HEK293 (cell line): Measurements from ENCODE around the gene HES5.

Source experiments
- ZBTB7A ChIP-seq: fragments of 450-650 bp; formaldehyde crosslinking; IDR thresholded peaks from 2 replicates; pipeline ENCODE4 v1.5.1; 2016; ENCODE audit warnings: low read depth, missing biosample characterization, missing genetic modification characterization
- ZNF513 ChIP-seq: fragments of 450-650 bp; IDR thresholded peaks from 2 replicates; pipeline ENCODE4 v1.5.1; 2018; ENCODE audit warnings: missing biosample characterization, missing genetic modification characterization
- TF ChIP-seq, protein P1 (sequence below): IDR thresholded peaks from 2 replicates; pipeline ENCODE4 v1.6.1; 2011; ENCODE audit warnings: mild to moderate bottlenecking, low read depth, low read length, borderline replicate concordance

DNA sequence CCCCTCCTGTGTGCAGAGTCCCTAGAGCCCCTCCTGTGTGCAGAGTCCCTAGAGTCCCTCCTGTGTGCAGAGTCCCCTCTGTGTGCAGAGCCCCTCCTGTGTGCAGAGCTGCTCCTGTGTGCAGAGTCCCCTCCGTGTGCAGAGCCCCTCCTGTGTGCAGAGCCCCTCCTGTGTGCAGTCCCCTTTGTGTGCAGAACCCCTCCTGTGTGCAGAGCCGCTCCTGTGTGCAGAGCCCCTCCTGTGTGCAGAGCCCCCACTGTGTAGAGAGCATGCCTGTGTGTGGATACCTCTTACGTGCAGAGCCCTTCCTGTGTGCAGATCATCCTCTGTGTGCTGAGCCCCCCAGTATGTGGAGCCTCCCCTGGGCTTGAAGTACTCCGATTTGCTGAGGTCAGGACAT lies 8.3 kb upstream of the HES5 start:
- TF ChIP-seq, protein P1, sequence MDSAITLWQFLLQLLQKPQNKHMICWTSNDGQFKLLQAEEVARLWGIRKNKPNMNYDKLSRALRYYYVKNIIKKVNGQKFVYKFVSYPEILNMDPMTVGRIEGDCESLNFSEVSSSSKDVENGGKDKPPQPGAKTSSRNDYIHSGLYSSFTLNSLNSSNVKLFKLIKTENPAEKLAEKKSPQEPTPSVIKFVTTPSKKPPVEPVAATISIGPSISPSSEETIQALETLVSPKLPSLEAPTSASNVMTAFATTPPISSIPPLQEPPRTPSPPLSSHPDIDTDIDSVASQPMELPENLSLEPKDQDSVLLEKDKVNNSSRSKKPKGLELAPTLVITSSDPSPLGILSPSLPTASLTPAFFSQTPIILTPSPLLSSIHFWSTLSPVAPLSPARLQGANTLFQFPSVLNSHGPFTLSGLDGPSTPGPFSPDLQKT = no peak
- TF ChIP-seq ZBTB7A (tag by site-specific recombination) (no peak), ZNF513 (tag by site-specific recombination) (no peak)
